Retinal pigment epithelial cell (primary cell): Measurements from ENCODE around the gene PANK2.
"Not testable (repeated sequence)": the region's sequence is repeated elsewhere in the genome, so short reads cannot be mapped to it uniquely, and the experiment has no call there.

Experiments used
- DNase-seq: peaks from one replicate; pipeline ENCODE4 v3.0.0-alpha.2; 2010; ENCODE audit warnings: low read depth
- H3K4me3 ChIP-seq: 2 replicates; pipeline ENCODE4 v1.5.1; 2011; ENCODE audit warnings: mild to moderate bottlenecking, low read length, control low read depth, moderate library complexity
- TF ChIP-seq, protein P1 (sequence below): conservative IDR thresholded peaks from 2 replicates; pipeline ENCODE4 v1.5.1; 2011; ENCODE audit warnings: low read depth, low read length, control low read depth, inconsistent platforms

Gene PANK2

DNA sequence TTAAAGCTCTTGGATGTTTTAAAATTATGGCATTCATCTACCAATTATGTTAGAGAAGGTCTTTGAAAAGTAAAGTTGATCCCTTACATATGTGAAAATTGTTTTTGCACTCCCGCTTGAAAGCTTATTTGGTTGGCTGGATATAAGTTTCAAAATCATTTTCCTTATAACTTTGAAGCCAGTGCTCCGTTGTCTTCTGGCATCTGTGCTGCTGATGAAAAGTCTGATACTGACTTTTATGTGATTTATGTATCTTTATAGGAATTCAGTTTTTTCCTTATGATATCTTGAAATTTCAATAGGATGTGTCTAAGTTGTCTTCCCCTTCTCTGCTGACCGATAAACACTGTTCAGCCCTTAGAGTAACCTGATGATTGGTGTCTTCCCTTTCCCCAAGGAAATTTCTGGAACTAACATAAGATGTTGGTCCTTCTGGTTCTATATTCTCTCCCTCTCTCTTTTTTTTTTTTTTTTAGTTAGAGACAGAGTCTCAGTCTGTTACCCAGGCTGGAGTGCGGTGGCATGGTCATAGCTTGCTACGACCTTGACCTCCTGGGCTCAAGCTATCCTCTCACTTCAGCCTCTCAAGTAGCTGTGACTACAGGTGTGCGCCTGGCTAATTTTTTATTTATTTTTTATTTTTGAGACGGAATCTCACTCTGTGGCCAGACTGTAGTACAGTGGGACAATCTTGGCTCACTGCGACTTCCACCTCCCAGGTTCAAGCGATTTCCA lies 12.7 kb downstream of the PANK2 start:
- TF ChIP-seq, protein P1, sequence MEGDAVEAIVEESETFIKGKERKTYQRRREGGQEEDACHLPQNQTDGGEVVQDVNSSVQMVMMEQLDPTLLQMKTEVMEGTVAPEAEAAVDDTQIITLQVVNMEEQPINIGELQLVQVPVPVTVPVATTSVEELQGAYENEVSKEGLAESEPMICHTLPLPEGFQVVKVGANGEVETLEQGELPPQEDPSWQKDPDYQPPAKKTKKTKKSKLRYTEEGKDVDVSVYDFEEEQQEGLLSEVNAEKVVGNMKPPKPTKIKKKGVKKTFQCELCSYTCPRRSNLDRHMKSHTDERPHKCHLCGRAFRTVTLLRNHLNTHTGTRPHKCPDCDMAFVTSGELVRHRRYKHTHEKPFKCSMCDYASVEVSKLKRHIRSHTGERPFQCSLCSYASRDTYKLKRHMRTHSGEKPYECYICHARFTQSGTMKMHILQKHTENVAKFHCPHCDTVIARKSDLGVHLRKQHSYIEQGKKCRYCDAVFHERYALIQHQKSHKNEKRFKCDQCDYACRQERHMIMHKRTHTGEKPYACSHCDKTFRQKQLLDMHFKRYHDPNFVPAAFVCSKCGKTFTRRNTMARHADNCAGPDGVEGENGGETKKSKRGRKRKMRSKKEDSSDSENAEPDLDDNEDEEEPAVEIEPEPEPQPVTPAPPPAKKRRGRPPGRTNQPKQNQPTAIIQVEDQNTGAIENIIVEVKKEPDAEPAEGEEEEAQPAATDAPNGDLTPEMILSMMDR: no peak
- no peak for DNase-seq

DNA sequence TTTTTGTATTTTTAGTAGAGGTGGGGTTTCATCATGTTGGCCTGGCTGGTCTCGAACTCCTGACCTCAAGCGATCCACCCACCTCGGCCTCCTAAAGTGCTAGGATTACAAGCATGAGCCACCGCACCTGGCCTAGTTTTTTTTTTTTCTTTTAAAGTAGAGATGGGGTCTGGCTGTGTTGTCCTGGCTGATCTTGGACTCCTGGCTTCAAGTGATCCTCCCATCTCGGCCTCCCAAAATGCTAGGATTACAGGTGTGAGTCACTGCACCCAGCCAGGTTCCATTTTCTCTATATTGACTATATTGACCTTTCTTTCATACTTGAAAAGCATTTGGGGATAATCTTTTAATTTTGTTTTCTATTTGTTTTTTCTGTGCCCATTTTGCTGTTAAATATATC lies 13.3 kb downstream of the PANK2 start:
- DNase-seq: no peak
- TF ChIP-seq, protein P1: no peak
- H3K4me3 ChIP-seq: no peak overlapping the region

More for the DNA sequence above, 12.7 kb downstream of the PANK2 start:
- H3K4me3 ChIP-seq: no peak overlapping the region

DNA sequence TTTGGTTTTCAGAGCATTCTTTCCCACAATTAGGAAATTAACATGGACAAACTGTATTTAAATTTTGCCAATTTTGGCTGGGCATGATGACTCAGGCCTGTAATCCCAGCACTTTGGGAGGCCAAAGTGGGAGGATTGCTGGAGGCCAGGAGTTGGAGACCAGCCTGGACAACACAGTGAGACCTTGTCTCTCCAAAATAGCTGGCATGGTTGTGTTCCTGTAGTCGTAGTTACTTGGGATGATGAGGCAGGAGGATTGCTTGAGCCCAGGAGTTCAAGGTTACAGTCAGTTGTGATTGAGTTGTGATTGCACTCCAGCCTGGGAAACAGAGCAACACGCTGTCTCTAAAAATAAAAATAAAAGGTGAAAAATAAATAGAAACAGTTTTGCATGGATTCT lies 15.0 kb downstream of the PANK2 start:
- no peak overlapping the region for H3K4me3 ChIP-seq
- TF ChIP-seq, protein P1: no peak
- DNase-seq: no peak

DNA sequence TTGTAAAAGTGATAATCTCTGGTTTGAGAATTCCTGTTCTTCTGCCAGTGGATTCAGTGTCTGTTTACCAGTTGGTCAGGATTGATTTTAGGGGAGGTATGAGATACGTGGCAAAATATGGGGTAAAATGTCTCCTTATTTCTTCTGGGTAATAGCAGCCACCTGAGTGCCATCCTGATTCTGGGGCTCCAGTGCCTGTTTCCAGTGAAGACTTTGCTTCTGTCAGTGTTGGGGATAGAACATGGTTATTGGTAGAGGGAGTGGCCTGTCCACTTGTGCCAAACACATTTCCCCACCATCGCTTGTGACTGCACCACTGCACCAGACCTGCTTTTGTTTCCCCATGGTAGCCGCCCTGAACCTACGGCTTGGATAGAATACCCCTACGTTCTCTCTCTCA lies 15.7 kb downstream of the PANK2 start:
- TF ChIP-seq, protein P1: no peak
- H3K4me3 ChIP-seq: no peak overlapping the region
- DNase-seq: no peak

DNA sequence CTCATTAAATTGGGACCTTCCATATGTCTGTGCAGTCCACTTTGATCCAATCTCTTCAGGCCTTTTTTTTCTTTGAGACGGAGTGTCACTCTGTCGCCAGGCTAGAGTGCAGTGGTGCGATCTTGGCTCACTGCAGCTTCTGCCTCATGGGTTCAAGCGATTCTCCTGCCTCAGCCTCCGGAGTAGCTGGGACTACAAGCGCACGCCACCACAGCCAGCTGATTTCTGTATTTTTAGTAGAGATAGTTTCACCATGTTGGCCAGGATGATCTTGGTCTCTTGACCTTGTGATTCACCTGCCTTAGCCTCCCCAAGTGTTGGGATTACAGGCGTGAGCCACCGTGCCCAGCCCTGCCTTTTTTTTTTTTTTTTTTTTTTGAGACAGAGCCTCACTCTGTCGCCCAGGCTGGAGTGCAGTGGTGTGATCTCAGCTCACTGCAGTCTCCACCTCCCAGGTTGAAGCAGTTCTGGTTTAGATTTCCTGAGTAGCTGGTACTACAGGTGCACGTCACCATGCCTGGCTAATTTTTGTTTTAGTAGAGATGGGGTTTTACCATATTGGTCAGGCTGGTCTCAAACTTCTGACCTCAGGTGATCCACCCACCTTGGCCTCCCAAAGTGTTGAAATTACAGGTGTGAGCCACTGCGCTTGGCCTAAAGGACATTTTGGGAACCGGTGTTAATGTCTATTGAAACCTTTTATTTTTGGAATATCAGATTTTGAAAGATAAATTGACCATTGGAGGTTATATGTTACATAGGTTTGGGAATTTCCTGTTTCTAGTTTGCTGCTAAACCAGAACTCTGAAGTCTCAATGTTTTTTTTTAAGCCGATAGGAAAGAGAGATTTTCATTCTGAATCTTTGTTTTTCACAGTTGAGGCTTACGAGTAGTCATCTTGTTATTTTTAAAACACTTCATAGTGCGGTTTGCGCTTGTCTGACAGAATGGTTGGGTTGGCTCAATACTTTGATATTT lies 17.8 kb downstream of the PANK2 start:
- DNase-seq: not testable (repeated sequence)

DNA sequence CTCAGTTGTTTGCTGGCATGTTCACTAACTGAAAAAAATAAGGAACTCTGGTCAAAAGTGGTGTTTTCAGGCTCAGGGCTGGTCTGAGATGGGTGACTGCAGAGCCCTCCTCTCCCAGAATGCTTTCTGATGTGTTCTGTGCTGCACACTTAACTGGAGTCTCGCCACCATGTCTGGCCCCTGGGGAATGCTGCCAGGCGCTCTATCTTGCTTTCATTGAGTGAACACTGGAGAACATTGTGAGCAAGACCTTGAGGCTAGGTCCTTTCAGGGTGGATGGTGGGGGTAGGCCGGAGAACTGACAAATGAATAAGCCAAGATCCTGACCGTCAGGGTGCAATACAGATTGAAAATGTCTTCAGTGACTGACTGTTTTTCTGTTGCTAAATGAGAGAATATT lies 19.5 kb downstream of the PANK2 start:
- TF ChIP-seq, protein P1: no peak
- no peak for DNase-seq
- no peak overlapping the region for H3K4me3 ChIP-seq

More for the DNA sequence above, 17.8 kb downstream of the PANK2 start:
- H3K4me3 ChIP-seq: not testable (repeated sequence)

DNA sequence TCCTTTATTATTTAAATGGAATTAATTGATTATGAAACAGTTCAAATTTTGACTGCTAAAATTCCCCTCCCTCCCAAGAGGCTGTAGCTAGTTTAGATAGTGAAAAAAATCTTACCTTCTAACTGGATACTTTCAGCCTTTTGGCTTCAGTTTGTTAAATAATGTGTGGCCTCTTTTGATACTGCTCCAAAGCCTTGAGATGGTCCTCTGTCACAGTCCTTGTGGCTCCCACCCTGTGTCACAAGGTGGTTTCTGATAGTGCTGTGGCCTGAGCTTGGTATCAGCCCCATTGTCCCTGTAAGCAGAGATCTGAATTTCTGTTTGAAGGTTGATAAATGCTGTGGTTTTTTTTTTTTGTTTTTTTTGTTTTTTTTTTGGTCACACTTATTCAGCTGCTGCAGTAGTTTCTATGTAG lies 20.8 kb downstream of the PANK2 start:
- H3K4me3 ChIP-seq: no peak overlapping the region
- TF ChIP-seq, protein P1: no peak
- DNase-seq: no peak
